ENCODE results near the gene MRPL58. TPM values are rescaled to one million over a fixed set of nuclear protein-coding genes. Genes with fewer than 3 reads are reported as not detected.
A peak's percentile ranks its signal among the peaks of the same experiment; 100 is the strongest.

Gene MRPL58
- total RNA-seq, 1 experiment from 2014 or later = 195 TPM

- Histone ChIP-seq H3K27me3 (ENCODE audit: low read length) (no peaks in the 10 kb centered on the region), H3K27ac (ENCODE audit: low read length) (no peak overlapping the region), H3F3A (ENCODE audit: low read length, unreplicated experiment) (no peaks in the 10 kb centered on the region), H2AFZ (ENCODE audit: low read length) (no peak overlapping the region), H3K79me2 (ENCODE audit: low read length) (peaks cover 21% of the 10 kb centered on the region), H3K9me3 (ENCODE audit: low read length) (no peaks in the 10 kb centered on the region), H3K4me3 (ENCODE audit: low read length) (no peak overlapping the region), H3K9me2 (replicated peaks; ENCODE audit: low read length) (no peaks in the 10 kb centered on the region), H3K9ac (ENCODE audit: low read length) (no peak overlapping the region), H3K36me3 (ENCODE audit: low read depth, low read length) (no peaks in the 10 kb centered on the region), H4K20me1 (ENCODE audit: low read length) (no peaks in the 10 kb centered on the region), H3K4me2 (ENCODE audit: low read length) (peak overlapping the region; percentile 96), H3K4me1 (ENCODE audit: insufficient read depth, low read length) (peaks cover 36% of the 10 kb centered on the region)
- ATAC-seq (no peak), DNase-seq (no peak)
- ChIA-PET CTCF (no interaction called here), POLR2A (ENCODE audit: unreplicated experiment) (no interaction called here)
- intact Hi-C loops (cut with micrococcal nuclease) = no loop called here
- BruUV-seq (replicated peaks) = no TSS peak
- TF ChIP-seq CTCF (conservative IDR thresholded peaks at IDR 0.05; ENCODE audit: low read depth, low read length) (no peak), EZH2phosphoT487 (IDR thresholded peaks at IDR 0.05; ENCODE audit: borderline replicate concordance, low read length) (no peak), EZH2 (IDR thresholded peaks at IDR 0.05; ENCODE audit: low read length, unreplicated experiment) (no peak)
Observed at GRCh38 chr17:74970395-74970794, 42.1 kb upstream of the MRPL58 start.

DNA sequence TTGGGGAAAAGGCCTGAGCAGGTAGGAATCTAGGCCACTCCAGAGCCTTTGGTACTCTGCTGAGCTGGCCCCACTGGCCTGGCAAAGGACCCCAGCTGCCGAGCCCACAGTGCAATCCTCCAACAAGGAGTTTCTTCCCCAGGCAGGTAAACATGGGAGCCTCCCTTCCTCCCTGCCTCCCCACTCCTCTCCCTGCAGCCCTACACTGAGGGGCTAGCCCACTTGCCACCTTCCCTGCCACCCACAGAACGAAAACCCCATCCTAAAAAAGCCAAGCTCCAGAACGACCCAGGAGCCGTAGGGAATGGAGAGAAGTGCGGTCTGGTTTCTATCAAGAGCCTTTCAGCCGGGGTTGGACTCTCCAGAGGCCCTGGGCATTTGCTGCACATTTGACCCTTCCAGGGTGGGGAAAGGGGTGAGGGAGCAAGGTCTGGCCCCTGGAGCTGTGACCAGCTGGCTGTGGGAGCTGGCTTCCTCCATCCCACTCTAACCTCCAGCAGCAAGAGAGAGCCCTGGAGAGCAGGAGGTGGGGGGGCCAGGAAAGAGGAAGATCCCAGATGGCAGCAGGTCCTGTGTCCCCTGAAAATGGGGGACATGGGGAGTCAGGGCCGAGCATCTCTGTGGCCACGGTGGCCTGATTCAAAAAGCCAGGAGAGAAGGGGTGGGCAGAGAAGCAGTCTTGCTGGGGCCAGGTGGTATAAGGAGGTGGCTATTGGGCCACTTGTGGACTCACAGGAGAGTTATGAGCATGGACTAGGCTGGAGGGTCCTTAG, 41.2 kb upstream of the MRPL58 start:
- Histone ChIP-seq H3K9me2 (replicated peaks; ENCODE audit: low read length) (no peaks in the 10 kb centered on the region), H3K27ac (ENCODE audit: low read length) (peak overlapping the region; percentile 15; the same call in 1 of the 2 replicates), H2AFZ (ENCODE audit: low read length) (peak overlapping the region; percentile 87), H3F3A (ENCODE audit: low read length, unreplicated experiment) (no peaks in the 10 kb centered on the region), H3K9me3 (ENCODE audit: low read length) (no peaks in the 10 kb centered on the region), H3K36me3 (ENCODE audit: low read depth, low read length) (no peaks in the 10 kb centered on the region), H3K4me2 (ENCODE audit: low read length) (peak overlapping the region; percentile 96), H3K4me1 (ENCODE audit: insufficient read depth, low read length) (peaks cover 36% of the 10 kb centered on the region), H4K20me1 (ENCODE audit: low read length) (no peaks in the 10 kb centered on the region), H3K4me3 (ENCODE audit: low read length) (peak overlapping the region; percentile 90), H3K9ac (ENCODE audit: low read length) (peak overlapping the region; percentile 47), H3K79me2 (ENCODE audit: low read length) (peaks cover 21% of the 10 kb centered on the region), H3K27me3 (ENCODE audit: low read length) (no peaks in the 10 kb centered on the region)
- ChIA-PET POLR2A (ENCODE audit: unreplicated experiment) (interaction anchor here (1.0 to 1.5 kb wide), 3 partner anchors 11 to 20 kb away, joined by 3 to 11 read pairs (median 4); partner anchors contain the start of gene CDR2L), CTCF (interaction anchor here (0.6 kb wide), 1 partner anchor 12 kb away, joined by 4 read pairs; no protein-coding TSS in a partner anchor)
- TSS peak; percentile 38 for BruUV-seq (replicated peaks)
- ATAC-seq = peak; percentile 0; the same call in 1 of the 2 replicates
- DNase-seq = no peak
- intact Hi-C loops (cut with micrococcal nuclease) = no loop called here
- no peak for TF ChIP-seq EZH2 (IDR thresholded peaks at IDR 0.05; ENCODE audit: low read length, unreplicated experiment)
- no peak for TF ChIP-seq EZH2phosphoT487 (IDR thresholded peaks at IDR 0.05; ENCODE audit: borderline replicate concordance, low read length)
- no peak for TF ChIP-seq CTCF (conservative IDR thresholded peaks at IDR 0.05; ENCODE audit: low read depth, low read length)

GRCh38 chr17:74971842-74972106, 40.7 kb upstream of the MRPL58 start:
- H3K27ac ChIP-seq (ENCODE audit: low read length) = peak overlapping the region; percentile 15; the same call in 1 of the 2 replicates
- peaks cover 36% of the 10 kb centered on the region for H3K4me1 ChIP-seq (ENCODE audit: insufficient read depth, low read length)
- CTCF ChIA-PET = interaction anchor here (0.5 to 1.2 kb wide), 2 partner anchors 14 to 81 kb away, joined by 3 to 5 read pairs; no protein-coding TSS in a partner anchor
- no peaks in the 10 kb centered on the region for H3F3A ChIP-seq (ENCODE audit: low read length, unreplicated experiment)
- peak overlapping the region; percentile 90 for H3K4me3 ChIP-seq (ENCODE audit: low read length)
- H3K9me2 ChIP-seq (replicated peaks; ENCODE audit: low read length) = no peaks in the 10 kb centered on the region
- H3K36me3 ChIP-seq (ENCODE audit: low read depth, low read length) = no peaks in the 10 kb centered on the region
- H3K27me3 ChIP-seq (ENCODE audit: low read length) = no peaks in the 10 kb centered on the region
- peak overlapping the region; percentile 47 for H3K9ac ChIP-seq (ENCODE audit: low read length)
- intact Hi-C loops (cut with micrococcal nuclease) = loop anchor here (2.0 kb wide), 1 partner anchor 63 kb away; no protein-coding TSS in a partner anchor
- no peak for DNase-seq
- H4K20me1 ChIP-seq (ENCODE audit: low read length) = no peaks in the 10 kb centered on the region
- BruUV-seq (replicated peaks) = no TSS peak
- H3K79me2 ChIP-seq (ENCODE audit: low read length) = peaks cover 21% of the 10 kb centered on the region
- H2AFZ ChIP-seq (ENCODE audit: low read length) = peak overlapping the region; percentile 87
- POLR2A ChIA-PET (ENCODE audit: unreplicated experiment) = interaction anchor here (1.0 to 1.5 kb wide), 3 partner anchors 11 to 20 kb away, joined by 3 to 11 read pairs (median 4); partner anchors contain the start of gene CDR2L
- TF ChIP-seq EZH2 (IDR thresholded peaks at IDR 0.05; ENCODE audit: low read length, unreplicated experiment) (no peak), CTCF (conservative IDR thresholded peaks at IDR 0.05; ENCODE audit: low read depth, low read length) (no peak), EZH2phosphoT487 (IDR thresholded peaks at IDR 0.05; ENCODE audit: borderline replicate concordance, low read length) (no peak)
- H3K4me2 ChIP-seq (ENCODE audit: low read length) = peak overlapping the region; percentile 96
- ATAC-seq = no peak; the same call in 1 of the 2 replicates
- no peaks in the 10 kb centered on the region for H3K9me3 ChIP-seq (ENCODE audit: low read length)

Data from PC-3 (cell line).